CD4-positive, alpha-beta memory T cell (primary cell): ENCODE measurements around the gene FGF7. TPM values are rescaled to one million over a fixed set of nuclear protein-coding genes. Genes with fewer than 3 reads are reported as not detected.
"Not testable (repeated sequence)": the region's sequence is repeated elsewhere in the genome, so short reads cannot be mapped to it uniquely, and the experiment has no call there.

Source experiments
- CTCF ChIA-PET: fragments of 350-600 bp; sonication (Branson Sonifier 250); formaldehyde crosslinking; loops from one replicate; lab custom pipeline; 2021; ENCODE audit warnings: inconsistent platforms; ENCODE audit not compliant: partially characterized antibody; lab: Charles Lee
- POLR2A ChIA-PET: fragments of 350-600 bp; sonication (Branson Sonifier 250); formaldehyde crosslinking; loops from one replicate; lab custom pipeline; 2021; ENCODE audit not compliant: partially characterized antibody; lab: Charles Lee
- DNase-seq, 5 donors: peaks; one replicate each; pipeline versions ENCODE4 v3.0.0 to v3.0.0-alpha.2; 2020 to 2022; ENCODE audit warnings: mixed read lengths in 1 of 5
- H3K27ac ChIP-seq: one replicate; pipeline ENCODE4 v1.7.0; 2013; ENCODE audit warnings: low read depth, low read length
- H3K27me3 ChIP-seq: 2 replicates; pipeline ENCODE4 v1.7.0; 2013; ENCODE audit warnings: mild to moderate bottlenecking, low read length, moderate library complexity; ENCODE audit not compliant: insufficient read depth
- H3K36me3 ChIP-seq: 2 replicates; pipeline ENCODE4 v1.7.0; 2013; ENCODE audit warnings: mild to moderate bottlenecking, low read length, moderate library complexity; ENCODE audit not compliant: insufficient read depth
- H3K4me1 ChIP-seq: 2 replicates; pipeline ENCODE4 v1.7.0; 2013; ENCODE audit warnings: mild to moderate bottlenecking, low read length, moderate library complexity; ENCODE audit not compliant: insufficient read depth
- H3K4me3 ChIP-seq, 2 donors: one replicate each; pipeline ENCODE4 v1.7.0; 2013; ENCODE audit warnings: low read length in 2 of 2, mild to moderate bottlenecking in 1 of 2
- H3K9me3 ChIP-seq, 2 donors: one replicate each; pipeline ENCODE4 v1.7.0; 2013; ENCODE audit warnings: low read length in 2 of 2, control low read depth in 1 of 2; ENCODE audit not compliant: control insufficient read depth in 1 of 2
- H3K27ac Mint-ChIP-seq, 7 donors: one replicate each; pipeline ENCODE4 v1.8.0; 2020 to 2021; ENCODE audit warnings: mixed read lengths in 7 of 7, mild to moderate bottlenecking in 6 of 7, inconsistent platforms in 3 of 7, moderate library complexity in 3 of 7
- H3K27me3 Mint-ChIP-seq, 2 donors: one replicate each; pipeline ENCODE4 v1.8.0; 2020 to 2021; ENCODE audit warnings: mixed read lengths in 2 of 2
- H3K36me3 Mint-ChIP-seq, 2 donors: one replicate each; pipeline ENCODE4 v1.8.0; 2020 to 2021; ENCODE audit warnings: mixed read lengths in 2 of 2, inconsistent platforms in 1 of 2, mild to moderate bottlenecking in 1 of 2
- H3K4me1 Mint-ChIP-seq, 4 donors: one replicate each; pipeline ENCODE4 v1.8.0; 2020 to 2021; ENCODE audit warnings: mixed read lengths in 4 of 4, mild to moderate bottlenecking in 1 of 4
- H3K4me3 Mint-ChIP-seq, 8 donors: one replicate each; pipeline ENCODE4 v1.8.0; 2020 to 2021; ENCODE audit warnings: mixed read lengths in 8 of 8, mild to moderate bottlenecking in 7 of 8, moderate library complexity in 6 of 8, inconsistent platforms in 3 of 8
- H3K9me3 Mint-ChIP-seq, 8 donors: one replicate each; pipeline ENCODE4 v1.8.0; 2020 to 2021; ENCODE audit warnings: mixed read lengths in 8 of 8, mild to moderate bottlenecking in 5 of 8, inconsistent platforms in 3 of 8, moderate library complexity in 1 of 8
- intact Hi-C: fragments of 100-400 bp; cut with micrococcal nuclease; formaldehyde crosslinking; loops from one replicate; pipeline ENCODE4 v1.15.1; 2023
- polyA plus RNA-seq, 2 donors: library from polyadenylated mRNA; unstranded; fragments of 300-500 nt; fragmentation: Illumina TruSeq; gene quantifications; one replicate each; pipeline ENCODE4 v1.2.3, GENCODE V29; 2021
- total RNA-seq, 2 experiments: library from RNA; stranded (reverse); gene quantifications; one replicate each; pipeline ENCODE4 v1.2.3, GENCODE V29; 2021

Gene FGF7
- under 1 TPM; 0.06 to 0.11 TPM for total RNA-seq
- polyA plus RNA-seq: not detected

DNA sequence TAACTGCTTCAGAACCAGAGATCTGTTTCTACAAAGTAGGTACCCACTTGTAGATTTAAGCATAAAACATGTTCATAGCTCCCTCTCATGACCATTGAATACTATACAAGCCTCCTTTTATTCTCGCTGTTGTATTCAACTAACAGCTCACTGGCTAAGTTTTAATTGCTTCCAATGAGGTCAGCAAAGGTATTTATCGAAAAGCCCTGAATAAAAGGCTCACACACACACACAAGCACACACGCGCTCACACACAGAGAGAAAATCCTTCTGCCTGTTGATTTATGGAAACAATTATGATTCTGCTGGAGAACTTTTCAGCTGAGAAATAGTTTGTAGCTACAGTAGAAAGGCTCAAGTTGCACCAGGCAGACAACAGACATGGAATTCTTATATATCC is at the start of gene FGF7:
TSS of gene FGF7 (plus strand) at position 222 of the 400 bp plus-strand sequence. CDS start 1,056 bp downstream, outside the sequence.
- peaks cover 0 to 2% of the 10 kb centered on the region in 2 donors for H3K36me3 Mint-ChIP-seq
- intact Hi-C loops: loop anchor here (2.0 kb wide), 2 partner anchors 276 to 1064 kb away; no protein-coding TSS in a partner anchor
- peak within 1 kb of the TSS in 2 of 7 donors; percentile 79 to 90 for H3K27ac Mint-ChIP-seq
- no peak for DNase-seq
- ChIA-PET POLR2A (interaction anchor here (0.9 kb wide), 1 partner anchor 197 kb away, joined by 3 read pairs; no protein-coding TSS in a partner anchor), CTCF (interaction anchor here (0.7 to 4.4 kb wide), 10 partner anchors 11 to 893 kb away, joined by 3 to 76 read pairs (median 4); no protein-coding TSS in a partner anchor)
- Histone ChIP-seq H3K4me1 (no peaks in the 10 kb centered on the region), H3K36me3 (no peaks in the 10 kb centered on the region), H3K9me3 (no peaks in the 10 kb centered on the region), H3K4me3 (no peak within 1 kb of the TSS), H3K27ac (no peak within 1 kb of the TSS), H3K27me3 (peaks cover 4% of the 10 kb centered on the region)
- H3K9me3 Mint-ChIP-seq: peaks cover 0 to 2% (median 0%) of the 10 kb centered on the region in 8 donors
- H3K27me3 Mint-ChIP-seq: peaks cover 3% of the 10 kb centered on the region in 2 donors
- H3K4me3 Mint-ChIP-seq: peak within 1 kb of the TSS in 2 of 8 donors; percentile 55 to 68
- peaks cover 3 to 4% (median 4%) of the 10 kb centered on the region in 4 donors for H3K4me1 Mint-ChIP-seq

DNA sequence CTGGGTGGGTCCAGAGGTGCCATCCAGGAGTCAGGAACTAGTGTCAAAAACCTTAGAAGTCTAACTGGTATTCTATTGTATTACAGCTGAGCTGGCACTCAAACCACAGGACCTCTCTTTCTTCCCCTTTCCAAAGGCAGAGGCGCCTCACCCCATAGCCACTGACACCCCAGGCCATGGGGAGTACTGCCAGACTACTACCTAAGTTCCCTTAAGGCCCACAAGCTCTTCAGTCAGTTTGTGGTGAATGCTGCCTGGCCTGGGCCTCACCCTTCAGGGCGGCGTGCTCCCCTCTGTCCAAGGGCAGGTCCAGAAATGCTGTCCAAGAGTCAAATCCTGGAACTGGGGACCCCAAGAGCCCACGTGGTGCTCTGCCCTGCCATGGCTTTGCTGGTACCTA is 43.0 kb upstream of the FGF7 start:
- H3K9me3 Mint-ChIP-seq: peaks cover 0 to 3% (median 0%) of the 10 kb centered on the region in 8 donors
- peaks cover 2 to 4% of the 10 kb centered on the region in 2 donors for H3K27me3 Mint-ChIP-seq
- no peaks in the 10 kb centered on the region for H3K36me3 ChIP-seq
- CTCF ChIA-PET: no interaction called here
- H3K27ac Mint-ChIP-seq: no peak overlapping the region
- H3K4me3 Mint-ChIP-seq: no peak overlapping the region
- no peak overlapping the region for H3K4me3 ChIP-seq
- H3K27ac ChIP-seq: no peak overlapping the region
- POLR2A ChIA-PET: no interaction called here
- H3K27me3 ChIP-seq: no peaks in the 10 kb centered on the region
- no peaks in the 10 kb centered on the region for H3K9me3 ChIP-seq
- no peaks in the 10 kb centered on the region for H3K4me1 Mint-ChIP-seq
- no peaks in the 10 kb centered on the region for H3K4me1 ChIP-seq
- intact Hi-C loops: no loop called here
- no peak for DNase-seq
- no peaks in the 10 kb centered on the region for H3K36me3 Mint-ChIP-seq

GRCh38 chr15:49380912-49381311 is 42.1 kb upstream of the FGF7 start:
- H3K9me3 Mint-ChIP-seq: peaks cover 0 to 6% (median 1%) of the 10 kb centered on the region in 8 donors
- intact Hi-C loops: no loop called here
- POLR2A ChIA-PET: no interaction called here
- Histone ChIP-seq H3K4me3 (no peak overlapping the region), H3K4me1 (no peaks in the 10 kb centered on the region), H3K36me3 (no peaks in the 10 kb centered on the region), H3K9me3 (no peaks in the 10 kb centered on the region), H3K27me3 (no peaks in the 10 kb centered on the region), H3K27ac (no peak overlapping the region)
- no peak for DNase-seq
- H3K27me3 Mint-ChIP-seq: peaks cover 2 to 6% of the 10 kb centered on the region in 2 donors
- H3K36me3 Mint-ChIP-seq: no peaks in the 10 kb centered on the region
- H3K27ac Mint-ChIP-seq: no peak overlapping the region
- H3K4me1 Mint-ChIP-seq: no peaks in the 10 kb centered on the region
- H3K4me3 Mint-ChIP-seq: no peak overlapping the region
- CTCF ChIA-PET: no interaction called here

- Mint-ChIP-seq H3K27me3 (peaks cover 2 to 11% of the 10 kb centered on the region in 2 donors), H3K4me3 (no peak overlapping the region), H3K36me3 (no peaks in the 10 kb centered on the region), H3K9me3 (peaks cover 0 to 15% (median 0%) of the 10 kb centered on the region in 8 donors), H3K27ac (no peak overlapping the region), H3K4me1 (no peaks in the 10 kb centered on the region)
- Histone ChIP-seq H3K36me3 (no peaks in the 10 kb centered on the region), H3K9me3 (no peaks in the 10 kb centered on the region), H3K27ac (no peak overlapping the region), H3K4me1 (no peaks in the 10 kb centered on the region), H3K4me3 (no peak overlapping the region), H3K27me3 (no peaks in the 10 kb centered on the region)
- intact Hi-C loops: no loop called here
- ChIA-PET POLR2A (no interaction called here), CTCF (no interaction called here)
- DNase-seq: no peak
Measured at GRCh38 chr15:49382394-49382793, 40.6 kb upstream of the FGF7 start.

- Histone ChIP-seq H3K4me1 (no peaks in the 10 kb centered on the region), H3K27ac (no peak overlapping the region), H3K9me3 (no peaks in the 10 kb centered on the region), H3K36me3 (no peaks in the 10 kb centered on the region), H3K27me3 (no peaks in the 10 kb centered on the region), H3K4me3 (no peak overlapping the region)
- Mint-ChIP-seq H3K27me3 (peaks cover 2 to 9% of the 10 kb centered on the region in 2 donors), H3K4me3 (no peak overlapping the region), H3K4me1 (no peaks in the 10 kb centered on the region), H3K9me3 (peaks cover 0 to 24% (median under 1%) of the 10 kb centered on the region in 8 donors), H3K36me3 (no peaks in the 10 kb centered on the region), H3K27ac (no peak overlapping the region)
- CTCF ChIA-PET: no interaction called here
- POLR2A ChIA-PET: no interaction called here
- intact Hi-C loops: no loop called here
- no peak for DNase-seq
Measured at GRCh38 chr15:49383266-49383665, 39.8 kb upstream of the FGF7 start.

- POLR2A ChIA-PET: no interaction called here
- H3K36me3 Mint-ChIP-seq: no peaks in the 10 kb centered on the region
- no peaks in the 10 kb centered on the region for H3K27me3 ChIP-seq
Measured at GRCh38 chr15:49387471-49387870, 35.6 kb upstream of the FGF7 start.

DNA sequence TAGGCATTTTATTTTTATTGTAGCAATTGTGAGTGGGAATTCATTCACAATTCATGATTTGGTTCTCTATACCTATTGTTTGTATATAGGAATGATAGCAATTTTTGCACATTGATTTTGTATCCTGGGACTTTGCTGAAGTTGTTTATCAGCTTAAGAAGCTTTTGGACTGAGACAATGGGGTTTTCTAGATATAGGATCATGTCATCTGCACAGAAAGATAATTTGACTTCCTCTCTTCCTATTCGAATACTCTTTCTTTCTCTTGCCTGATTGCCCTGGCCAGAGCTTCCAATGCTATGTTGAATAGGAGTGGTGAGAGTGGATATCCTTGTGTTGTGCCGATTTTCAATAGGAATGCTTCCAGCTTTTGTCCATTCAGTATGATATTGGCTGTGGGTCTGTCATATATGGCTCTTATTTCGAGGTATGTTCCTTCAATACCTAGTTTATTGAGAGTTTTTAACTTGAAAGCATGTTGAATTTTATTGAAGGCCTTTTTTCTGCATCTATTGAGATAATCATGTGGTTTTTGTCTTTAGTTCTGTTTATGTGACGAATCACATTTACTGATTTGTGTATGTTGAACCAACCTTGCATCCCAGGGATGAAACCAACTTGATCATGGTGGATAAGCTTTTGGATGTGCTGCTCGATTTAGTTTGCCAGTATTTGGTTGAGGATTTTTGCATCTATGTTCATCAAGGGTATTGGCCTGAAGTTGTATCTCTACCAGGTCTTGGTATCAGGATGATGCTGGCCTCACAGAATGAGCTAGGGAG is 20.3 kb upstream of the FGF7 start:
- H3K4me1 ChIP-seq, H3K9me3 ChIP-seq, DNase-seq, H3K4me1 Mint-ChIP-seq, H3K27me3 Mint-ChIP-seq, CTCF ChIA-PET, H3K4me3 ChIP-seq, H3K27me3 ChIP-seq, H3K4me3 Mint-ChIP-seq, H3K27ac Mint-ChIP-seq, H3K36me3 ChIP-seq, H3K27ac ChIP-seq, H3K36me3 Mint-ChIP-seq, intact Hi-C loops: not testable (repeated sequence)
- H3K9me3 Mint-ChIP-seq: peaks cover 0 to 28% (median 9%) of the 10 kb centered on the region in 8 donors
- POLR2A ChIA-PET: interaction anchor here (0.8 kb wide), 1 partner anchor 215 kb away, joined by 3 read pairs; no protein-coding TSS in a partner anchor

More at GRCh38 chr15:49387471-49387870, 35.6 kb upstream of the FGF7 start:
- Histone ChIP-seq H3K36me3 (no peaks in the 10 kb centered on the region), H3K4me1 (no peaks in the 10 kb centered on the region), H3K27ac (no peak overlapping the region), H3K9me3 (no peaks in the 10 kb centered on the region), H3K4me3 (no peak overlapping the region)
- CTCF ChIA-PET: no interaction called here
- Mint-ChIP-seq H3K4me1 (no peaks in the 10 kb centered on the region), H3K27me3 (peaks cover 4 to 8% of the 10 kb centered on the region in 2 donors), H3K4me3 (no peak overlapping the region), H3K27ac (no peak overlapping the region), H3K9me3 (peaks cover 0 to 26% (median 4%) of the 10 kb centered on the region in 8 donors)
- DNase-seq: no peak
- intact Hi-C loops: no loop called here
